Measurements from ENCODE around the gene GPR50. TPM values are rescaled to one million over a fixed set of nuclear protein-coding genes. Genes with fewer than 3 reads are reported as not detected.

Gene GPR50
- polyA plus RNA-seq, 1 donor from 2014 or later: not detected

DNA sequence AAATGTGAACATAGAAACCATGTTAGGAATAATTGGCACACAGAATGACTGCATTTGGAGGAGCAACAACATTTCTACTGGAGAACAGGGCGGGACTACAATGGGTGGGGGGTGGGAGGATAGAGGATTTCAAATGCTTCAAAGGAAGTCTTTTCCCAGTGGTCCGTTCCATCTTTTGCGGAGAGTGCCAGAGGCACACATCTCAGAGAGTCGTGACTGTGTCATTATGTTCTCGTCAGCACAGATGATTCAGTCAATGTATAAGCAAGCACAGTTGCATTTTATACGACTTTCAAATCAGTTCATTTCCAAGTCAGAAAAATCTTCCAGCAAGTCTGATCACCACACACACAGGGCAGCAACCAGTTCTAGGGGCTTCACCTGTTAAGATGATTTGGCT lies 22.7 kb upstream of the GPR50 start:
- Histone ChIP-seq H3K4me2 (ENCODE audit: low read length) (peak overlapping the region; percentile 59), H2AFZ (ENCODE audit: low read depth, low read length) (no peak overlapping the region), H3K36me3 (ENCODE audit: insufficient read depth, low read length) (no peaks in the 10 kb centered on the region), H3K9me3 (ENCODE audit: low read length) (no peaks in the 10 kb centered on the region), H4K20me1 (ENCODE audit: insufficient read depth) (no peaks in the 10 kb centered on the region), H3K79me2 (replicated peaks; ENCODE audit: insufficient read depth, low read length) (no peaks in the 10 kb centered on the region), H3K9me2 (ENCODE audit: insufficient read depth, low read length) (no peaks in the 10 kb centered on the region), H3K27ac (ENCODE audit: low read length) (peak overlapping the region; percentile 67), H3K27me3 (ENCODE audit: insufficient read depth, low read depth, low read length) (no peaks in the 10 kb centered on the region), H3F3A (ENCODE audit: insufficient read depth, low read length, poor library complexity, severe bottlenecking) (no peaks in the 10 kb centered on the region), H3K9ac (ENCODE audit: low read length) (peak overlapping the region; percentile 42), H3K4me3 (ENCODE audit: low read length) (peak overlapping the region; percentile 55)
- TF ChIP-seq, protein P1, sequence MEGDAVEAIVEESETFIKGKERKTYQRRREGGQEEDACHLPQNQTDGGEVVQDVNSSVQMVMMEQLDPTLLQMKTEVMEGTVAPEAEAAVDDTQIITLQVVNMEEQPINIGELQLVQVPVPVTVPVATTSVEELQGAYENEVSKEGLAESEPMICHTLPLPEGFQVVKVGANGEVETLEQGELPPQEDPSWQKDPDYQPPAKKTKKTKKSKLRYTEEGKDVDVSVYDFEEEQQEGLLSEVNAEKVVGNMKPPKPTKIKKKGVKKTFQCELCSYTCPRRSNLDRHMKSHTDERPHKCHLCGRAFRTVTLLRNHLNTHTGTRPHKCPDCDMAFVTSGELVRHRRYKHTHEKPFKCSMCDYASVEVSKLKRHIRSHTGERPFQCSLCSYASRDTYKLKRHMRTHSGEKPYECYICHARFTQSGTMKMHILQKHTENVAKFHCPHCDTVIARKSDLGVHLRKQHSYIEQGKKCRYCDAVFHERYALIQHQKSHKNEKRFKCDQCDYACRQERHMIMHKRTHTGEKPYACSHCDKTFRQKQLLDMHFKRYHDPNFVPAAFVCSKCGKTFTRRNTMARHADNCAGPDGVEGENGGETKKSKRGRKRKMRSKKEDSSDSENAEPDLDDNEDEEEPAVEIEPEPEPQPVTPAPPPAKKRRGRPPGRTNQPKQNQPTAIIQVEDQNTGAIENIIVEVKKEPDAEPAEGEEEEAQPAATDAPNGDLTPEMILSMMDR (IDR thresholded peaks at IDR 0.05; ENCODE audit: poor library complexity, severe bottlenecking): no peak
- TF ChIP-seq SMC3 (conservative IDR thresholded peaks at IDR 0.05; ENCODE audit: poor library complexity) (no peak), EP300 (conservative IDR thresholded peaks at IDR 0.05; ENCODE audit: poor library complexity, severe bottlenecking) (no peak), TAF1 (IDR thresholded peaks at IDR 0.05; ENCODE audit: low read depth) (no peak), RAD21 (conservative IDR thresholded peaks at IDR 0.05) (no peak), EZH2 (IDR thresholded peaks at IDR 0.05; ENCODE audit: borderline replicate concordance, insufficient read depth, low read length, poor library complexity, severe bottlenecking) (no peak)
- TF ChIP-seq, protein P2, sequence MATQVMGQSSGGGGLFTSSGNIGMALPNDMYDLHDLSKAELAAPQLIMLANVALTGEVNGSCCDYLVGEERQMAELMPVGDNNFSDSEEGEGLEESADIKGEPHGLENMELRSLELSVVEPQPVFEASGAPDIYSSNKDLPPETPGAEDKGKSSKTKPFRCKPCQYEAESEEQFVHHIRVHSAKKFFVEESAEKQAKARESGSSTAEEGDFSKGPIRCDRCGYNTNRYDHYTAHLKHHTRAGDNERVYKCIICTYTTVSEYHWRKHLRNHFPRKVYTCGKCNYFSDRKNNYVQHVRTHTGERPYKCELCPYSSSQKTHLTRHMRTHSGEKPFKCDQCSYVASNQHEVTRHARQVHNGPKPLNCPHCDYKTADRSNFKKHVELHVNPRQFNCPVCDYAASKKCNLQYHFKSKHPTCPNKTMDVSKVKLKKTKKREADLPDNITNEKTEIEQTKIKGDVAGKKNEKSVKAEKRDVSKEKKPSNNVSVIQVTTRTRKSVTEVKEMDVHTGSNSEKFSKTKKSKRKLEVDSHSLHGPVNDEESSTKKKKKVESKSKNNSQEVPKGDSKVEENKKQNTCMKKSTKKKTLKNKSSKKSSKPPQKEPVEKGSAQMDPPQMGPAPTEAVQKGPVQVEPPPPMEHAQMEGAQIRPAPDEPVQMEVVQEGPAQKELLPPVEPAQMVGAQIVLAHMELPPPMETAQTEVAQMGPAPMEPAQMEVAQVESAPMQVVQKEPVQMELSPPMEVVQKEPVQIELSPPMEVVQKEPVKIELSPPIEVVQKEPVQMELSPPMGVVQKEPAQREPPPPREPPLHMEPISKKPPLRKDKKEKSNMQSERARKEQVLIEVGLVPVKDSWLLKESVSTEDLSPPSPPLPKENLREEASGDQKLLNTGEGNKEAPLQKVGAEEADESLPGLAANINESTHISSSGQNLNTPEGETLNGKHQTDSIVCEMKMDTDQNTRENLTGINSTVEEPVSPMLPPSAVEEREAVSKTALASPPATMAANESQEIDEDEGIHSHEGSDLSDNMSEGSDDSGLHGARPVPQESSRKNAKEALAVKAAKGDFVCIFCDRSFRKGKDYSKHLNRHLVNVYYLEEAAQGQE (IDR thresholded peaks at IDR 0.05; ENCODE audit: borderline replicate concordance): no peak

DNA sequence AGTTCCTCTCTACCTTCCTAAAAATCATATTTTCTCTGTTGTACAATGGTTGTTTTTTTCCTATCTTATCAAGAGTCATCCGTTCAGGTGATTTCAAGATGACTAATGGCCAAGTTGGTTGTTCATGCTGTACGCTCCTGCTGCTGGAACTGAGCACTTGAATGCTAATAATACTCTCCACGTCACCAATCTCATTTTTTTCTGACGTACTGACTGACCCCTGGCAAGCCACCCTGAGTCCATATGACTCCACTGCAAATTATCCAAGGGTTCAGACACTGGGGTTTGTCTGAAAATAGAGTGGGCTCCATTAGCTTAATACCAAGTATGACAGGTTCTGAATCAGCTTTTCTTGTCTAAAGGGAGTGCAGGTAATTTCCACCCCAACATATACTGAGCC lies 21.1 kb upstream of the GPR50 start:
- no peaks in the 10 kb centered on the region for H3K9me3 ChIP-seq (ENCODE audit: low read length)
- H3F3A ChIP-seq (ENCODE audit: insufficient read depth, low read length, poor library complexity, severe bottlenecking): no peaks in the 10 kb centered on the region
- no peaks in the 10 kb centered on the region for H3K27me3 ChIP-seq (ENCODE audit: insufficient read depth, low read depth, low read length)
- H3K4me3 ChIP-seq (ENCODE audit: low read length): no peak overlapping the region
- H3K9ac ChIP-seq (ENCODE audit: low read length): no peak overlapping the region
- no peaks in the 10 kb centered on the region for H3K9me2 ChIP-seq (ENCODE audit: insufficient read depth, low read length)
- H4K20me1 ChIP-seq (ENCODE audit: insufficient read depth): no peaks in the 10 kb centered on the region
- no peaks in the 10 kb centered on the region for H3K79me2 ChIP-seq (replicated peaks; ENCODE audit: insufficient read depth, low read length)
- H3K27ac ChIP-seq (ENCODE audit: low read length): no peak overlapping the region
- H3K36me3 ChIP-seq (ENCODE audit: insufficient read depth, low read length): no peaks in the 10 kb centered on the region
- H2AFZ ChIP-seq (ENCODE audit: low read depth, low read length): no peak overlapping the region
- TF ChIP-seq POLR2AphosphoS5 (IDR thresholded peaks at IDR 0.05): no peak
- TF ChIP-seq, protein P2 (IDR thresholded peaks at IDR 0.05; ENCODE audit: borderline replicate concordance): no peak
- no peak for TF ChIP-seq RAD21 (conservative IDR thresholded peaks at IDR 0.05)
- no peak for TF ChIP-seq EZH2 (IDR thresholded peaks at IDR 0.05; ENCODE audit: borderline replicate concordance, insufficient read depth, low read length, poor library complexity, severe bottlenecking)
- TF ChIP-seq MXI1 (conservative IDR thresholded peaks at IDR 0.05; ENCODE audit: poor library complexity, severe bottlenecking): no peak
- no peak for TF ChIP-seq TAF1 (IDR thresholded peaks at IDR 0.05; ENCODE audit: low read depth)
- TF ChIP-seq, protein P1 (IDR thresholded peaks at IDR 0.05; ENCODE audit: poor library complexity, severe bottlenecking): no peak
- TF ChIP-seq SMC3 (conservative IDR thresholded peaks at IDR 0.05; ENCODE audit: poor library complexity): no peak
- no peak overlapping the region for H3K4me2 ChIP-seq (ENCODE audit: low read length)

Data from neural cell (in vitro differentiated cells).